Measurements from ENCODE around the gene LNP1. TPM values are rescaled to one million over a fixed set of nuclear protein-coding genes. Genes with fewer than 3 reads are reported as not detected.

The LNP1 gene
- total RNA-seq, 2 experiments from 2014 or later: 2.2 to 2.4 TPM

DNA sequence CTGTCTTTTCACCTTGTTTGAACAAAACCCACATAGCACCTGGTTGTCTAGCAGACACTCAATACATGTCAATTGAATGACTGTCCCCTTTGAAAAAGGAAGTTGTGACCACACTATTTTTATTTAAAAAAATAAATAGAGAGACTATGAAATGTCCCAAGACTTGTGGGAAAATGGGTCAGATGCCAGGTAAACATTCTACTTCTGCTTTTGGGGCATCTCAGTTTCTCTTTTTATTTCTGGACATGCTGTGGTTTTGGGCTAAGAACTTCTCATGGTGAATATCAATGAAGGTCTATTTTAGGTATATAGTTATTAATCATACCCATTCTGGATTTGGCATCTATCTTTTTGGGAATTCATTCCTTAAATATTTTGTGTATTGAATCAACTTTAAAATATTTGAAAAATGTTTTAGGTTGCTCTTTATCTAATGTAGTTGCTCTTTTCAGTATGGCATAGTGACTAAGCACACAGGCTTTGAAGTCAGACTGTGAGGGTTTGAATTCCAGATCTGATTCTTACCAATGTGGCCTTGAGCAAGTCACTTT, 95.4 kb downstream of the LNP1 start:
- H3K4me3 Mint-ChIP-seq: no peak overlapping the region
- CTCF ChIA-PET: no interaction called here
- peaks cover 6% of the 10 kb centered on the region for H3K27me3 Mint-ChIP-seq (ENCODE audit: low read depth)
- H3K4me1 Mint-ChIP-seq (ENCODE audit: low read depth): peaks cover 3% of the 10 kb centered on the region
- H3K36me3 Mint-ChIP-seq (ENCODE audit: low read depth): no peaks in the 10 kb centered on the region
- intact Hi-C loops (cut with micrococcal nuclease): no loop called here
- DNase-seq: no peak
- no peaks in the 10 kb centered on the region for H3K9me3 Mint-ChIP-seq
- no peak overlapping the region for H3K27ac Mint-ChIP-seq

DNA sequence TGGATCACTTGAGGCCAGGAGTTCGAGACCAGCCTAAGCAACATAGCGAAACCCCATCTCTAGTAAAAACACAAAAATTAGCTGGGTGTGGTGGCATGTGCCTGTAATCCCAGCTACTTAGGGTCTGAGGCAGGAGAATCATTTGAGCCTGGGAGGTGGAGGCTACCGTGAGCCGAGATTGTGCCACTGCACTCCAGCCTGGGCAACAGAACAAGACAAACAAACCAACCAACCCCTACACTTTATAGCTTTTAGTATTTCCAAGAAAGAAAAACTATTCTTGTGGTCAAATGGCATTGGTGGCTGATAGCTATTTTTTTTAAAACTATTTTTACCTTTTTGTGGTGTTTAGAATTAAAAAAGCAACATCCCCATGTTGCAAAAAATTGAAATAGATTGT, 98.3 kb downstream of the LNP1 start:
- H3K4me1 Mint-ChIP-seq (ENCODE audit: low read depth): no peaks in the 10 kb centered on the region
- no peaks in the 10 kb centered on the region for H3K36me3 Mint-ChIP-seq (ENCODE audit: low read depth)
- H3K27me3 Mint-ChIP-seq (ENCODE audit: low read depth): peaks cover 16% of the 10 kb centered on the region
- H3K4me3 Mint-ChIP-seq: no peak overlapping the region
- no peak overlapping the region for H3K27ac Mint-ChIP-seq
- CTCF ChIA-PET: interaction anchor here (0.7 kb wide), 2 partner anchors 345 to 1116 kb away, joined by 3 read pairs; no protein-coding TSS in a partner anchor
- H3K9me3 Mint-ChIP-seq: no peaks in the 10 kb centered on the region
- intact Hi-C loops (cut with micrococcal nuclease): no loop called here
- no peak for DNase-seq

GRCh38 chr3:100500320-100500880, 99.1 kb downstream of the LNP1 start:
- H3K27ac Mint-ChIP-seq: no peak overlapping the region
- no peak overlapping the region for H3K4me3 Mint-ChIP-seq
- intact Hi-C loops (cut with micrococcal nuclease): no loop called here
- H3K4me1 Mint-ChIP-seq (ENCODE audit: low read depth): no peaks in the 10 kb centered on the region
- DNase-seq: no peak
- H3K36me3 Mint-ChIP-seq (ENCODE audit: low read depth): no peaks in the 10 kb centered on the region
- H3K27me3 Mint-ChIP-seq (ENCODE audit: low read depth): peaks cover 20% of the 10 kb centered on the region
- CTCF ChIA-PET: no interaction called here
- no peaks in the 10 kb centered on the region for H3K9me3 Mint-ChIP-seq

- intact Hi-C loops (cut with micrococcal nuclease): no loop called here
- Mint-ChIP-seq H3K4me1 (ENCODE audit: low read depth) (no peaks in the 10 kb centered on the region), H3K36me3 (ENCODE audit: low read depth) (no peaks in the 10 kb centered on the region), H3K27me3 (ENCODE audit: low read depth) (peaks cover 32% of the 10 kb centered on the region), H3K4me3 (no peak overlapping the region), H3K27ac (no peak overlapping the region), H3K9me3 (no peaks in the 10 kb centered on the region)
- CTCF ChIA-PET: no interaction called here
- no peak for DNase-seq
Measured at GRCh38 chr3:100503448-100503847, 102.1 kb downstream of the LNP1 start.

Other genes starting within 250 kb of the LNP1 start
- 10 to 100 TPM; 14.1 to 15.8 TPM for gene TBC1D23, start 140.5 kb upstream of the LNP1 start, total RNA-seq
- gene NIT2, start 66.8 kb upstream of the LNP1 start, total RNA-seq: 10 to 100 TPM; 69.1 to 76.0 TPM
- gene TOMM70, start 450 bp upstream of the LNP1 start, total RNA-seq: 10 to 100 TPM; 48.5 to 48.6 TPM
- gene TMEM45A, start 91.1 kb downstream of the LNP1 start, total RNA-seq: under 1 TPM; 0.21 to 0.22 TPM
- gene ADGRG7, start 208.1 kb downstream of the LNP1 start, total RNA-seq: not detected